AG08395 (cell line): ENCODE measurements around the gene SCFD1.
A peak's percentile ranks its signal among the peaks of the same experiment; 100 is the strongest.
"Not testable (repeated sequence)": the region's sequence is repeated elsewhere in the genome, so short reads cannot be mapped to it uniquely, and the experiment has no call there.

Experiments
- DNase-seq: peaks from one replicate; pipeline ENCODE4 v3.0.0; 2012; ENCODE audit warnings: mixed read lengths, low spot score

The SCFD1 gene

GRCh38 chr14:30610787-30611343 lies 11.3 kb upstream of the SCFD1 start:
- DNase-seq: peak; percentile 14

DNA sequence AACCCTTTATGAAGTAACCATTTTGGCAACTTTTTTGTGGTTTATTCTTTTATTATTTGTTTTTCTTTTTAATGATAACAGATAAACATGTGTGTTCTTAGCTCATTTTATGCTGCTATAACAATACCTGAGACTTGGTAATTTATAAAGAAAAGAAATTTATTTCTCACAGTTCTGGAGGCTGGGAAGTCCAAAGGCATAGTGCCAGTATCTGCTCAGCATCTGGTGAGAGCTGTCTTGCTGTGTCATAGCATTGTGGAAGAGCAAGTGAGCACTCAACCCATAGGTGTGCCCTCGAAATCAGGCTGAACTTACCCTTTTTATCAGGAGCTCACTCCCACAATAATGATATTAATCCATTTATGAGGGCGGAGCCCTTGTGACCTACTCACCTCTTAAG lies 8.0 kb upstream of the SCFD1 start:
- DNase-seq: no peak

GRCh38 chr14:30620178-30620577 lies 1.9 kb upstream of the SCFD1 start:
- peak; percentile 10 for DNase-seq

GRCh38 chr14:30621354-30621939 lies 672 bp upstream of the SCFD1 start:
- peak; percentile 13 for DNase-seq

GRCh38 chr14:30623412-30624131 lies 1.5 kb downstream of the SCFD1 start:
- DNase-seq: no peak

DNA sequence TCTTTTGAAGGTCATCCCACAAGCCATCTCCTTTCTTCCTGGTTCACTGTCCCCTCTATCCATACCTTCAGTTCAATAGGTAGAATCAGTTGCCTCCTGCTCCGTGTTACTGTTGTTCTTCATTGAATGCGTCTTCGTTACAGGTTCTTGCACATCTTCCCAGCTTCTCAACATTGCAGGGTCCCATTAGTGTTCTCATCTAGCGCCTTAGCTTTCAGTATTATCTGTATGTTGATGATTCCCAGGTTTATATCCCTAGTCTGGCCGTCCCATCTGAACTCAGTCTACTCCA lies 2.0 kb downstream of the SCFD1 start:
- no peak for DNase-seq

GRCh38 chr14:30625533-30625932 lies 3.4 kb downstream of the SCFD1 start:
- no peak for DNase-seq

DNA sequence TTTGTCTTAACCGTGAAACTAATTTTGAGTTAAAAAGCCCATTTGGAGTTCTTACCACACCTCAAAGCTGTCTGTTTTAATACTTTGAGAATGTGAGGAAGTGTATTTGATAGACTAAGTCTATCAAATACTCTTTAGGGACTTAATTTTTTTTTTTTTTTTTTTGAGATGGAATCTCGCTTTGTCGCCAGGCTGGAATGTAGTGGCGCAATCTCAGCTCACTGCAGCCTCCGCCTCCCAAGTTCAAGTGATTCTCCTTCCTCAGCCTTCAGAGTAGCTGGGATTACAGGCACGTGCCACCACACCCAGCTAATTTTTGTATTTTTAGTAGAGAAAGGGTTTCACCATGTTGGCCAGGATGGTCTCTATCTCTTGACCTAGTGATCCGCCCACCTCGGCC lies 7.3 kb downstream of the SCFD1 start:
- DNase-seq: not testable (repeated sequence)

DNA sequence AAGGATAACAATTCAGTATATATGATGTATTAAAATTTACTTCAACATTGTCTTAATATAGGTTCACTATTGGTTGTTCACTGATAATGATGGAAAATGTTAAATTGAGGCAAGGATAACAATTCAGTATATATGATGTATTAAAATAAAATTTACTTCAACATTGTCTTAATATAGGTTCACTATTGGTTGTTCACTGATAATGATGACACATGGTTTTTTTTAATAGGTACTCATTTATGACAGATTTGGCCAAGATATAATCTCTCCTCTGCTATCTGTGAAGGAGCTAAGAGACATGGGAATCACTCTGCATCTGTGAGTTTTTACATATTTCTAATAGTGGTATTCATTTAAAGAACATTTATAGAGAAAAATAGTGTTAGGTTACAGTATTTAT lies 8.1 kb downstream of the SCFD1 start:
- DNase-seq: no peak

DNA sequence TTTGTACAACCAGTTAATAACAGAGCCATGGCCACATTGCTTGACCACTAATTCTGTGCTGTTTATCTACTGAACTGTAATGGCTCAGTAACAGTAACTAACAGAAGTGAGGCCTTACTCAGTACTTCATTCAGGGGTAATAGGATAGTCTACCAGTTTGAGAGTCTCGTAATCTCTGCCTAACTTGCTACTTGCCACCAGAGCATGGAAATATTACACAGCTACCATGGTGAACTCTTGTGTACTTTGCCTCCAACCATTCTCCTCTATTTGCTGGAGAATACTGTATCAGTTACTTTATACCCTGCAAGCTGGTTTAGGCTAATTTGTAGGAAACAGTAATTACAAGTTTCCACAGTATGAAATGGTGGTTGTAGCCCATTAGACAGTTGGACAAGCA lies 10.6 kb downstream of the SCFD1 start:
- DNase-seq: no peak

GRCh38 chr14:30638926-30639325 lies 16.8 kb downstream of the SCFD1 start:
- DNase-seq: no peak

- DNase-seq: no peak
These were observed 19.1 kb downstream of the SCFD1 start for GRCh38 chr14:30641207-30641606.

- DNase-seq: not testable (repeated sequence)
These were observed 22.3 kb downstream of the SCFD1 start for GRCh38 chr14:30644462-30644861.

- no peak for DNase-seq
These were observed 23.5 kb downstream of the SCFD1 start for GRCh38 chr14:30645600-30645999.

- no peak for DNase-seq
These were observed 26.4 kb downstream of the SCFD1 start for GRCh38 chr14:30648471-30648870.

DNA sequence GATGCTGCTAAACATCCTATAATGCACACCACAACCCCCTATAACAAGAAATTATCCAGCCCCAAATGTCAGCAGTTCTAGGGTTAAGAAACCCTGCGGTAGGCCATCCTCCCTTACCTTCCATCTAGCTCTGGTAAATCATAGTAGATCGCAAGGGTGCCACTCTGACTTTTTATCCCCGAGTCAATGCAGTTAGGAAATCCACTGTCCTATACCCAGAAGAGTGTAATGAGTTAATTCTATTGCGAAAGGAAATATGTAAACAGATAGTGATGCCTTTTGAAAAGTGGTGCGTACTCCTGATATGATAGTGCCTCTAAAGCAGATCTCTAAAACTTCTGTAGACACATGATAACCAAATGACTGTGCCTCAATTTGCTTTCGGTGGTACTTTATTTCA lies 29.8 kb downstream of the SCFD1 start:
- DNase-seq: no peak

- no peak for DNase-seq
These were observed 33.0 kb downstream of the SCFD1 start for GRCh38 chr14:30655124-30655523.

DNA sequence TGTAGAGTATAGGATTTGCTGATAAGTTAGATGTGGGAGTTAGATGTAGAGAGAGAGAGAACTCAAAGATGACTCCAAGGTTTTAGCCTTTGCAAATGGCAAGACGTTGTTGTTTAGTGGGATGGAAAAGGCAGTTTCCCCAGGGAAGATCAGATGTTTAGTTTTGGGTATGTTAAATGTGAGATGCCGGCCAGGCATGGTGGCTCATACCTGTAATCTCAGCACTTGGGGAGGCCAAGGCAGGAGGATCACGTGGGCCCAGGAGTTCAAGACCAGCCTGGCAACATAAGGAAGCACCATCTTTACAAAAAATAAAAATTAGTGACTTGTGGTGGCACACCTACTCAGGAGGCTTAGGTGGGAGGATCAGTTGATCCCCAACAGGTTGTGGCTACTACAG lies 33.5 kb downstream of the SCFD1 start:
- no peak for DNase-seq

- peak; percentile 41 for DNase-seq
These were observed 34.1 kb downstream of the SCFD1 start for GRCh38 chr14:30656190-30656632.

- DNase-seq: no peak
These were observed 34.9 kb downstream of the SCFD1 start for GRCh38 chr14:30657050-30657449.

DNA sequence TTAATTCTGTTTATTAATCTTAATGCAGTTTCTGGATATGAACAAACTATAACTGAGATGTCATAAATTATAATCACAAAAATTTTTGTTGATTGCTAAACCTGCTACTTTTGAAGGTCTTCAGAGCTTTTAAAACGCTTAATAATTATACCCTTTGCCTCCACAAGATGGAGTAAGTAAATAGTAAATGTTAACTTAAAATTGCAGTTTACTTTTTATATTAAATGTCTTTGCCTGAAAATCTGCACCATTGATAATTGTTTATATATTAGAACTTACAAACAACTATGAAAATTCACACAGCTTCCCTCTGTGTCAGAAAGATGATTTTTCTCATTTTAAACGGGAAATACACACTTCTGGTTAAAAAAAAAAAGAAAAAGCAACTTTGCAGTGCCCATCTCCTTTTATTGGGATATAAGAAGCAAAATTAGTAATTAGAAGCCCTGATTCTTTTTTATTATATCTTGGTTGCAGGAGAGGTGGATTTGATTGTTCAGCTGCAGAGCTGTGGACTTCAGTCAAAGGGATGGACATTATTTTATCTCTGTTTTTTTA lies 35.6 kb downstream of the SCFD1 start:
- peak; percentile 6 for DNase-seq

DNA sequence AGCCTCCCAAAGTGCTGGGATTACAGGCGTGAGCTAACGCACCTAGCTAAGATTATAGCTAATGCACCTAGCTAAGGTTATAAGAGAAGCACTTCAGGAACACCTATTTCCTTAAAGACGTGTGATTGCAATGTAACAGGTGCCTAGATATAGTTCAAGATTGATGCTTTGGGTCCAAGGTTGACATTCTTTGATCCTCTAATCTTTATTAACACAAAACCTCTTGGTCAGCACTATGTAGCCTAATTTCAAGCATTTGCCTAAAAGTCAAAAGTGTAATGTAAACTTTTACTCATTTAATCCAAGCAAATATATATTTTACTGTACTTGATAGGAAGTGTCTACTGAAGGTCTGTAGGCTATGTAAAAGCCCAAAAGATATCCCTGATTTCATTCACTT lies 36.5 kb downstream of the SCFD1 start:
- DNase-seq: no peak

DNA sequence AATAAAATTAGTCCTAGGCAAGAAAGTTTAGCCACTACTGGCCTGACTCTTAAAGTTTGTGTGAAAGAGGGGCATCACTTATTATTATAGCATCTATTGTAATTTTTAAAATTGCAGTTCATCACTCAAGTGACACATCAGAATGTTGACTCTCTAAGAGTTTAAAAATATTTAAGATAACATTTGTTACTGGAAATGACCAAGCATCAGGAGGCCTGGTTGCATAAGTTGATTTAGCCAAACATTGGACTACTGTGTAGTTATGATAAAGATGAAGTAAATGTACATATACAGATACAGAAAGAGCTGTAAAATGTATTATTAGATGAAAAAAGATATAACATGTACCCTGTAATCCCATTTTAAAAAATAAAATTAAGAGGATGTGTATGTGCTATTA lies 47.5 kb downstream of the SCFD1 start:
- no peak for DNase-seq

DNA sequence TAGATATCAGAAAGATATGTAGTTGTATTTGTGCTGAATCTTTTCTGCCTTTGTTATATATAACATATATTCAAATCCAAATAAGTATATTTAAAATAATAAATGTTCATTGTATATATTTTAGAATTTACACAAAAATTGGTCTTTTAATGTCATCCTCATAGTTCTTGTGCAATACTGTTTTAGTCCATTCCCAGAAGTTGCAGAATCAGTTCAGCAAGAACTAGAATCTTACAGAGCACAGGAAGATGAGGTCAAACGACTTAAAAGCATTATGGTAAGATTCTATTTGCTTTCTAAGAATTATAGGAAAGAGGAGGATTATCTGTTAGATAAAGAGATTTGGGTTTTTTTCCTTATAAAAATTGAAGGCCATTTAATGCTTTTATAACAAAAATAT lies 51.0 kb downstream of the SCFD1 start:
- no peak for DNase-seq
